Activated B cell treated with CpG ODN at 0.5 μM for 24 hours (primary cell): Measurements from ENCODE around the gene GRIN1. TPM values are rescaled to one million over a fixed set of nuclear protein-coding genes. Genes with fewer than 3 reads are reported as not detected.

Experiments used
- ATAC-seq: fragments of 200-7000 bp; cut with Tn5 transposase; one replicate; pipeline ENCODE4 v1.10.0; 2021; ENCODE audit warnings: low read depth, mild to moderate bottlenecking, moderate library complexity
- CTCF ChIA-PET: fragments of 350-600 bp; sonication (Branson Sonifier 250); formaldehyde crosslinking; loops from one replicate; lab custom pipeline; 2021; ENCODE audit warnings: antibody characterized with exemption; lab: Charles Lee
- POLR2A ChIA-PET: fragments of 350-600 bp; sonication (Branson Sonifier 250); formaldehyde crosslinking; loops from one replicate; lab custom pipeline; 2021; ENCODE audit warnings: antibody characterized with exemption; lab: Charles Lee
- DNase-seq: peaks from one replicate; pipeline ENCODE4 v3.0.0; 2022
- H3K27ac Mint-ChIP-seq: one replicate; pipeline ENCODE4 v1.8.0; 2020; ENCODE audit warnings: mixed read lengths
- H3K27me3 Mint-ChIP-seq: one replicate; pipeline ENCODE4 v1.8.0; 2021; ENCODE audit warnings: mixed read lengths
- H3K36me3 Mint-ChIP-seq: one replicate; pipeline ENCODE4 v1.8.0; 2021; ENCODE audit warnings: low read depth, mixed read lengths
- H3K4me1 Mint-ChIP-seq: one replicate; pipeline ENCODE4 v1.8.0; 2021; ENCODE audit warnings: mixed read lengths
- H3K4me3 Mint-ChIP-seq: one replicate; pipeline ENCODE4 v1.8.0; 2020; ENCODE audit warnings: mild to moderate bottlenecking, mixed read lengths
- H3K9me3 Mint-ChIP-seq: one replicate; pipeline ENCODE4 v1.8.0; 2020; ENCODE audit warnings: mixed read lengths
- intact Hi-C: fragments of 100-400 bp; cut with micrococcal nuclease; formaldehyde crosslinking; loops from one replicate; pipeline ENCODE4 v1.15.1; 2024
- total RNA-seq: library from RNA; stranded (reverse); gene quantifications from 2 replicates; pipeline ENCODE4 v1.2.3, GENCODE V29; 2022
- TF ChIP-seq, protein P1 (sequence below): fragments of 200-600 bp; IDR thresholded peaks from one replicate; pipeline ENCODE4 v1.8.0; 2022; ENCODE audit warnings: antibody characterized with exemption, mild to moderate bottlenecking

The GRIN1 gene
- total RNA-seq, 1 donor from 2014 or later, result 0.22 TPM

GRCh38 chr9:137167747-137168572, 29.0 kb downstream of the GRIN1 start:
- Mint-ChIP-seq H3K4me1 (peaks cover 11% of the 10 kb centered on the region), H3K27ac (no peak overlapping the region), H3K36me3 (no peaks in the 10 kb centered on the region), H3K27me3 (peaks cover 19% of the 10 kb centered on the region), H3K9me3 (no peaks in the 10 kb centered on the region), H3K4me3 (no peak overlapping the region)
- TF ChIP-seq, protein P1, sequence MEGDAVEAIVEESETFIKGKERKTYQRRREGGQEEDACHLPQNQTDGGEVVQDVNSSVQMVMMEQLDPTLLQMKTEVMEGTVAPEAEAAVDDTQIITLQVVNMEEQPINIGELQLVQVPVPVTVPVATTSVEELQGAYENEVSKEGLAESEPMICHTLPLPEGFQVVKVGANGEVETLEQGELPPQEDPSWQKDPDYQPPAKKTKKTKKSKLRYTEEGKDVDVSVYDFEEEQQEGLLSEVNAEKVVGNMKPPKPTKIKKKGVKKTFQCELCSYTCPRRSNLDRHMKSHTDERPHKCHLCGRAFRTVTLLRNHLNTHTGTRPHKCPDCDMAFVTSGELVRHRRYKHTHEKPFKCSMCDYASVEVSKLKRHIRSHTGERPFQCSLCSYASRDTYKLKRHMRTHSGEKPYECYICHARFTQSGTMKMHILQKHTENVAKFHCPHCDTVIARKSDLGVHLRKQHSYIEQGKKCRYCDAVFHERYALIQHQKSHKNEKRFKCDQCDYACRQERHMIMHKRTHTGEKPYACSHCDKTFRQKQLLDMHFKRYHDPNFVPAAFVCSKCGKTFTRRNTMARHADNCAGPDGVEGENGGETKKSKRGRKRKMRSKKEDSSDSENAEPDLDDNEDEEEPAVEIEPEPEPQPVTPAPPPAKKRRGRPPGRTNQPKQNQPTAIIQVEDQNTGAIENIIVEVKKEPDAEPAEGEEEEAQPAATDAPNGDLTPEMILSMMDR, result no peak
- DNase-seq (no peak), ATAC-seq (no peak)
- POLR2A ChIA-PET, result interaction anchor here (0.6 to 1.4 kb wide), 2 partner anchors 20 to 70 kb away, joined by 5 to 9 read pairs; partner anchors contain the start of genes ANAPC2 and SSNA1
- CTCF ChIA-PET, result no interaction called here
- intact Hi-C loops, result loop anchor here (5.0 to 10.0 kb wide), 2 partner anchors 41 to 323 kb away; partner anchors contain the start of genes AJM1 and PHPT1

GRCh38 chr9:137168573-137168903, 29.6 kb downstream of the GRIN1 start:
- DNase-seq (no peak), ATAC-seq (peak; percentile 26)
- no peak overlapping the region for H3K27ac Mint-ChIP-seq
- TF ChIP-seq, protein P1, result no peak
- peak overlapping the region; percentile 38 for H3K4me3 Mint-ChIP-seq
- ChIA-PET CTCF (no interaction called here), POLR2A (interaction anchor here (0.6 to 1.2 kb wide), 2 partner anchors 39 to 69 kb away, joined by 3 to 9 read pairs; no protein-coding TSS in a partner anchor)
- peaks cover 16% of the 10 kb centered on the region for H3K27me3 Mint-ChIP-seq
- no peaks in the 10 kb centered on the region for H3K9me3 Mint-ChIP-seq
- no peaks in the 10 kb centered on the region for H3K36me3 Mint-ChIP-seq
- intact Hi-C loops, result loop anchor here (5.0 to 10.0 kb wide), 2 partner anchors 41 to 324 kb away; partner anchors contain the start of genes AJM1 and PHPT1
- H3K4me1 Mint-ChIP-seq, result peaks cover 8% of the 10 kb centered on the region

DNA sequence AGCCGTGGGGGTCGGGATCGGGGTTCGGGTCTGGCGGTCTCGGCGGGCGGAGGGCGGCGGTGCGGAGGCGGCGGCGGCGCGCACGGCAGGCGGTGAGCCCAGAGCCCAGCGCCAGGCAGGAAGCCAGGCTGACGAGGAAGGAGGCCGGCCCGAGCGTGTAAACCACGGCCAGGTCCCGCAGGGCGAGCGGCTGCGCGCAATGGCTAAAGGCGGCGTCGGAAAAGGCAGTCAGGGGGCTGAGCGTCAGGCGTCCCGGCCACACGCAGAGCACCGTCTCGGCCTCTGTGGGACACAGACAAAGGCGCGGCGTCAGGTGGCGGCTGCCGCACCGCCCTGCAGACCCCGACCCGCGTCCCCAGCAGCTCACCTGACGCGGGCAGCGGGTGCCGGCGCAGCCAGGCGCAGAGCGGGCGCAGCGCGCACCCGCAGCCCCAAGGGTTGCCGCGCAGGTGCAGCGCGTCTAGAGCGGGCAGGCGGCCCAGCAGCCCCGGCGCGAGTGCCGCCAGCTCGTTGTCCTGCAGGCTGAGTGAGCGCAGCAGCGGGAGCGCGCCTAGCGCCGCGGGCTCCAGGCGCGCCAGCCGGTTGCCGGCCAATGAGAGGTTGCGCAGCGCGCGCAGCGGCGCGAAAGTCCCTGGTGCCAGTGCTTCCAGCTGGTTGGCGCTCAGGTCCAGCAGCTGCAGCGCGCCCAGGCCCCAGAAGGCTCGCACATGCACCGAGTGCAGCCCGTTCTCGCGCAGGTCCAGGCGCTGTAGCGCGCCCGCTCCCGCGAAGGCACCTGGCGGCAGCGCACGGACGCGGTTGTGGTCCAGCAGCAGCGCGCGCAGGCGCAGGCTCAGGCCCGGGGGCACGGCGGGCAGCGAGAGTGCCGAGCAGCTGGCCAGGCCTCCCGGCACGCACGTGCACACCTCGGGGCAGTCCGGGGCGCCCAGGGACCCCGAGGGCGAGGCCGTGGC, 30.2 kb downstream of the GRIN1 start:
- Mint-ChIP-seq H3K9me3 (no peaks in the 10 kb centered on the region), H3K4me1 (peaks cover 8% of the 10 kb centered on the region), H3K36me3 (no peaks in the 10 kb centered on the region), H3K27me3 (peaks cover 16% of the 10 kb centered on the region), H3K4me3 (peak overlapping the region; percentile 66), H3K27ac (no peak overlapping the region)
- DNase-seq (no peak), ATAC-seq (peak; percentile 26)
- CTCF ChIA-PET, result no interaction called here
- TF ChIP-seq, protein P1, result no peak
- POLR2A ChIA-PET, result interaction anchor here (0.8 to 1.2 kb wide), 2 partner anchors 40 to 42 kb away, joined by 3 to 4 read pairs; no protein-coding TSS in a partner anchor
- intact Hi-C loops, result loop anchor here (5.0 to 10.0 kb wide), 2 partner anchors 42 to 324 kb away; partner anchors contain the start of genes AJM1 and PHPT1

DNA sequence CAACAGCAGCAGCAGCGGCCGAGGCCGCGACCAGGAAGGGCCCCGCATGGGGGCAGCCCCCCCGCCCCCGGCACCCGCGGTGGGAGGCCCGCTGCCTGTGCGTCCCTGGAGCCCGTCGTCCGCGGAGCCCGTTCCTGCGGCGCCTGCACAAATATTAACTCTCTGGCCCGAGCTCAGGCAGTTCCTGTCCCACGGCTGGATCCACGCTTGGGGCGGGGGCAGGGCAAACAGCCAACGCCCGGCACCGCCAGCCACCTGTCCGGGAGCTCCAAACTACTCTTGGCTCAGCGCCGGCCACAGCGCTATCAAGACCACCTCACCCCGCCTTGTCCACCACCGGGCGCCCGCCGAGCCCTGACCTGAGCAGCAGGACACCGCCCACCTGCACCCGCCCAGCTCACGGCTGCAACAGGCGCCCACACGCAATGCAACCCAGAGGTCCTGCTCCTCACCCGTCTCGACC, 31.0 kb downstream of the GRIN1 start, which contains the start of gene LRRC26:
LRRC26 (minus strand) TSS at position 156 of the 463 bp plus-strand sequence; CDS start at position 48, 108 bp downstream.
- H3K4me1 Mint-ChIP-seq, result peaks cover 8% of the 10 kb centered on the region
- ATAC-seq (no peak), DNase-seq (no peak)
- no peak within 1 kb of the TSS for H3K27ac Mint-ChIP-seq
- POLR2A ChIA-PET, result interaction anchor here (0.8 to 1.2 kb wide), 2 partner anchors 41 to 42 kb away, joined by 3 to 4 read pairs; no protein-coding TSS in a partner anchor
- peaks cover 16% of the 10 kb centered on the region for H3K27me3 Mint-ChIP-seq
- TF ChIP-seq, protein P1, result no peak
- CTCF ChIA-PET, result no interaction called here
- H3K36me3 Mint-ChIP-seq, result no peaks in the 10 kb centered on the region
- intact Hi-C loops, result loop anchor here (5.0 to 10.0 kb wide), 2 partner anchors 43 to 325 kb away; partner anchors contain the start of genes AJM1 and PHPT1
- H3K4me3 Mint-ChIP-seq, result peak within 1 kb of the TSS; percentile 66
- H3K9me3 Mint-ChIP-seq, result no peaks in the 10 kb centered on the region
